Ovary (tissue), 1 donor: Measurements from ENCODE around the gene C3.

Experiments
- EP300 ChIP-seq: sonication (generic); formaldehyde crosslinking; IDR thresholded peaks from one replicate; pipeline ENCODE4 v1.6.1; 2017; ENCODE audit warnings: antibody characterized with exemption
- POLR2A ChIP-seq: fragments of 450-650 bp; IDR thresholded peaks from one replicate; pipeline ENCODE4 v1.6.1; 2017; ENCODE audit warnings: antibody characterized with exemption, mild to moderate bottlenecking, moderate library complexity

- TF ChIP-seq POLR2A (no peak), EP300 (no peak)
These were observed 45.4 kb upstream of the C3 start for GRCh38 chr19:6765738-6766356.
